Esophagus muscularis mucosa (tissue), 4 donors: ENCODE results near the gene WBP2.

ENCODE experiments used
- CTCF ChIP-seq, 3 experiments: fragments of 200-600 bp in 2 of 3; fragments of 450-650 bp in 1 of 3; sonication (generic) in 2 of 3; IDR thresholded peaks; one replicate each; pipeline ENCODE4 v1.5.1; 2017 to 2019; ENCODE audit warnings: antibody characterized with exemption in 3 of 3, mild to moderate bottlenecking in 2 of 3, moderate library complexity in 1 of 3
- EP300 ChIP-seq: sonication (generic); formaldehyde crosslinking; IDR thresholded peaks from one replicate; pipeline ENCODE4 v1.6.1; 2017; ENCODE audit warnings: antibody characterized with exemption
- POLR2A ChIP-seq: fragments of 450-650 bp; IDR thresholded peaks from one replicate; pipeline ENCODE4 v1.6.1; 2017; ENCODE audit warnings: antibody characterized with exemption, moderate library complexity, mild to moderate bottlenecking, low read depth

DNA sequence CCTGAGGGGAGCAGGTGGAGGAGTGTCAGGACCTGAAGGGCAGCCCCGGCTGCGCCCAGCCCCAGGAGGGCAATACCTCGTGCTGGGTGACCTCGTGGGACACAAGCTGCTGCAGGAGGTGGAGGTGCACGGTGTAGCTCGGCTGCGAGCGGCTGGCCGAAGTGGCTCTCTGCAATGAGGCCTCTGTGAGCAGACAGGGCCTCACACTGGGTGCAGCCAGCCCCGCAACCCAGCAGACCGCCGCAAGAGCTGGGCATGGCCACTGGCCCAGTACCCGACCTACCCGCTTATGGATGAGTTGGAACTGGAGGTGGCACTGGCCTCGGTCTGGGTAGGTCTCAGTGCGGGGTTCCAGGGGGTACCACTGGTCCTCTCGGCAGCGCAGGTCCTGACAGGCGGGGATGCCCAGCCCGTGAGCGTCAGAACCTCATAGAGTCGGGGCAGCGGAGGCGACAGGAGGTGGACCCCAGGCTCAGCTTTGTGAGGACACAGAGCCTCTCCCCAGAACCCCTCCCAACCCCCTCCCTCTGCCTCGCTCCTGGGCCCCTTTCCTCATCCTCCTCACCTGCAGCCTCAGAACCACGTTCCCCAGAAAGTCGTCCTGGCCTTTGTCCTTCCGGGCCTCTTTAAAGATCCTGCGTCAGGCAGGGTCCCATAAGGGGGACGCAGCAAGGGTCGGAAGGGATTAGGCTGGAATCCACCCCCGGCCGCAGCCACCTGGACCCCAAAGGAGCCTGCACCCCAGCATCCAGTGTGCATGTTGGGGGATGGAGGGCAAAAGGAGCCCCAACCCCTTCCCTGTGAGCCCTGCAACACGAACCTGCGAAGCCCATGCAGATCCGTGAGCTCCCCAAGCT, 15.0 kb downstream of the WBP2 start:
- TF ChIP-seq POLR2A, result no peak
- TF ChIP-seq CTCF (IDR thresholded peaks at IDR 0.05), result no peak
- no peak for TF ChIP-seq EP300
